Heart left ventricle (tissue), 13 donors: ENCODE measurements around the gene PCSK5.

Source experiments
- CTCF ChIP-seq, 12 donors: fragments of 200-600 bp; sonication (generic) in 4 of 12; IDR thresholded peaks; one replicate each; pipeline versions ENCODE4 v1.5.0 to v1.8.0; 2018 to 2022; ENCODE audit warnings: antibody characterized with exemption in 12 of 12, mild to moderate bottlenecking in 5 of 12
- POLR2A ChIP-seq, 2 donors: fragments of 450-650 bp; IDR thresholded peaks; one replicate each; pipeline ENCODE4 v1.6.1; 2017; ENCODE audit warnings: antibody characterized with exemption in 2 of 2, mild to moderate bottlenecking in 2 of 2, moderate library complexity in 2 of 2
- donor health status: ischemic (EF 13 %, LVEDD 7.1; RV severe dilation, severe dysfunction).
- donor health status: DM: no; HTN: yes; CAD: no.
- donor health status: DM: no; HTN: no; CAD: no.
- donor health status: ischemic (EF 25% LVEDD 6.9; RV normal size, moderate dysfunction).
- donor health status: ischemic (EF 25% LVEDD 5.7; RV mildly dilated, moderate dysfunction).
- donor health status: ischemic (EF 35%, LVEDD 5.7; RV mildly dilated, moderate dysfunction).
- donor health status: nonischemic (EF 11% LVEDD 7.7; RV severe dilation, severe dysfunction).
- donor health status: DM: yes; HTN: yes; CAD: no.
- donor health status: PGD.
- donor health status: ischemic (EF 29% LVEDD 5.4; RV normal size, mild dysfunction).
- donor health status: nonischemic (EF 23%, LVEDD 6.1; RV moderate dilation, normal function).

DNA sequence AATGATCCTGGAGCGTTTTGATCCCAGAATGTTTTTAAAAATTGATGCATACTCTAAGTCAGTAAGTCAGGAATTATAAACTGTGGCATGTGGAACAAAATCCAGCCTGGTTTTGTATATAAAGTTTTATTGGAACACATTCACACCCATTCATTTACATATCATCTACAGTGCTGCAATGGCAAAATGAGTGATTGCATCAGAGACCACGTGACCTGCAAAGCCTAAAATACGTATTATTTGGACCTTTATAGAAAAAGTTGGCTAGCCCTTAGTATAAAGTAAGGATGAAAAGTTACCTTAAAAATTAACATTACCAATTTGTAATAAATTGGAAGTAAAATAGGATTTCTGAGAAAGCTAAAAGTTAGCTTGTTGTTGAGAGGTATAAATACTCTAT lies 95.0 kb downstream of the PCSK5 start:
- TF ChIP-seq CTCF (IDR thresholded peaks at IDR 0.05) (no peak), POLR2A (IDR thresholded peaks at IDR 0.05) (no peak)
